ENCODE results near the gene TNNT2. TPM values are rescaled to one million over a fixed set of nuclear protein-coding genes. Genes with fewer than 3 reads are reported as not detected.

Gene TNNT2
- total RNA-seq, 2 donors from 2014 or later = 0.31 to 0.58 TPM

DNA sequence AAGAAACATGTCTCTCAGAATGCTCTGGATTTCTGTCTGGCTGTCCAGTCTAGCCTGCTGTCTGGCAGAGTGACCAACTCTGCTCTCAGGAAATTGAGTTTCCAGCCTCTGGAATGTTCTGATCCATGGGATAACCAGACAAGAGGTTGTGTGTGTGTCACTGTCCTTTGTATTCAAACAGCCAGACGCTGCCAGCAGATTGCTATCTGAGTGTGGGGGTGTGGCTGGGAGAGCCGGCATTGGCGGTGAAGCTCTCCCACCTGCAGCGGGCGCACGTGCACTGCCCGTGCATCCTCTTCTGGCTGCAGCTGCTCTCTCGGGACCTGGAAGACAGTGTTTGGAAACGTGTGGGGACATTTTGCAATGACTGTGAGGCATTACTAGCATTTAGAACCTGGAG, 68.1 kb downstream of the TNNT2 start:
- DNase-seq = peak; percentile 83 to 86
- ATAC-seq = peak; percentile 87
- intact Hi-C loops (cut with DNase I, micrococcal nuclease) = no loop called here

Other genes with a start within 250 kb of the TNNT2 start
- 10 to 100 TPM; 23.4 to 29.3 TPM for gene TMEM9, start 223.2 kb downstream of the TNNT2 start, total RNA-seq
- gene IGFN1, start 186.9 kb downstream of the TNNT2 start, total RNA-seq = under 1 TPM in 1 of 2 donors, not detected in 1; 0.39 TPM
- gene PKP1, start 94.2 kb downstream of the TNNT2 start, total RNA-seq = under 1 TPM; 0.18 to 0.42 TPM
- gene LAD1, start 21.6 kb upstream of the TNNT2 start, total RNA-seq = 100 to 1,000 TPM; 172 to 191 TPM
- gene TNNI1, start 44.0 kb upstream of the TNNT2 start, total RNA-seq = not detected
- gene PHLDA3, start 91.5 kb upstream of the TNNT2 start, total RNA-seq = 10 to 100 TPM; 13.1 to 19.3 TPM
- gene CSRP1, start 129.4 kb upstream of the TNNT2 start, total RNA-seq = 100 to 1,000 TPM; 131 to 355 TPM
- gene NAV1, start 161.4 kb upstream of the TNNT2 start, total RNA-seq = 10 to 100 TPM; 13.6 to 25.1 TPM